GM12878 (cell line): ENCODE data around the gene MAPK8.

Experiments
- CBX3 ChIP-seq: fragments of 200-600 bp; sonication (generic); IDR thresholded peaks from 2 replicates; pipeline ENCODE4 v1.6.1; 2016; ENCODE audit warnings: low read depth, borderline replicate concordance
- EZH2 ChIP-seq: IDR thresholded peaks from 2 replicates; pipeline ENCODE4 v1.6.1; 2012; ENCODE audit warnings: low read depth, mild to moderate bottlenecking, control low read depth, inconsistent platforms, low read length, borderline replicate concordance; ENCODE audit not compliant: control insufficient read depth
- KDM1A ChIP-seq: fragments of 200-600 bp; sonication (generic); IDR thresholded peaks from 2 replicates; pipeline ENCODE4 v1.6.1; 2016; ENCODE audit warnings: borderline replicate concordance
- NRF1 ChIP-seq: conservative IDR thresholded peaks from 2 replicates; pipeline ENCODE4 v1.6.1; 2011; ENCODE audit warnings: mild to moderate bottlenecking, low read depth, low read length, improper control_type of control experiment
- POLR2A ChIP-seq: IDR thresholded peaks from 2 replicates; pipeline ENCODE4 v1.6.1; 2011; ENCODE audit warnings: low read depth, mild to moderate bottlenecking, low read length
- POLR2AphosphoS5 ChIP-seq: IDR thresholded peaks from 2 replicates; pipeline ENCODE4 v1.6.1; 2011; ENCODE audit warnings: mild to moderate bottlenecking, low read length, inconsistent platforms
- SIX5 ChIP-seq: IDR thresholded peaks from 2 replicates; pipeline ENCODE4 v1.6.1; 2011; ENCODE audit warnings: mild to moderate bottlenecking, low read depth, low read length, moderate library complexity; ENCODE audit not compliant: severe bottlenecking
- SMC3 ChIP-seq: IDR thresholded peaks from 2 replicates; pipeline ENCODE4 v1.6.1; 2011; ENCODE audit warnings: low read length, improper control_type of control experiment, borderline replicate concordance
- TCF12 ChIP-seq: IDR thresholded peaks from 2 replicates; pipeline ENCODE4 v1.6.1; 2011; ENCODE audit warnings: low read depth, mild to moderate bottlenecking, low read length
- TCF7 ChIP-seq: IDR thresholded peaks from 2 replicates; pipeline ENCODE4 v1.6.1; 2014; ENCODE audit warnings: antibody characterized with exemption, borderline replicate concordance
- TF ChIP-seq, protein P1 (sequence below): IDR thresholded peaks from 2 replicates; pipeline ENCODE4 v1.6.1; 2011; ENCODE audit warnings: low read depth, low read length, improper control_type of control experiment, borderline replicate concordance
- TF ChIP-seq, protein P2 (sequence below), 3 experiments: IDR thresholded peaks in 2 of 3; conservative IDR thresholded peaks in 1 of 3; 2 replicates each; pipeline ENCODE4 v1.5.1; 2011; ENCODE audit warnings: low read depth in 3 of 3, low read length in 3 of 3, mild to moderate bottlenecking in 3 of 3, control low read depth in 2 of 3, moderate library complexity in 2 of 3, inconsistent platforms in 1 of 3, mixed read lengths in 1 of 3; ENCODE audit not compliant: control insufficient read depth in 2 of 3, insufficient read depth in 1 of 3; ENCODE audit errors: extremely low read depth in 1 of 3
- TF ChIP-seq, protein P3 (sequence below): IDR thresholded peaks from 2 replicates; pipeline ENCODE4 v1.6.1; 2012; ENCODE audit warnings: low read depth, low read length, improper control_type of control experiment

DNA sequence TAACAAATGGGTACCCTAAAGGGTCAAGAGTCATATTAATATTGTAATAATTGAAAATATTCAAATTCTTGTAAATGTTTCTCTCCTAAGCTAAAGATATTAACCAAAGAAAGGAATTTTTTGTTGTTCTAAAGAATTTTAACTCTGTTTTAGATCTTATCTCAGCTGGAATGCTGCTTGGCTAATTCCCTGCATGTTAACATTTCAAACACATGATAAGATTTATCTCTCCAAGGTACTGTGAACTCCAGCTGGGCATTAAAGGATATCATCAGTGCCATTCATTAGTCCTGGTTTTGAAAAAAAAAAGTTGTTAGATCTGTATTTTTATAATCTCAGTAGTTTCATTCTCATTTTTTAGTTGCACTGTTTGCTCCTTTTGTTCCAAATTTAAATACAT lies 76.9 kb downstream of the MAPK8 start:
- no peak for TF ChIP-seq SIX5
- no peak for TF ChIP-seq NRF1
- TF ChIP-seq TCF12: no peak
- TF ChIP-seq POLR2A: no peak
- TF ChIP-seq, protein P1, sequence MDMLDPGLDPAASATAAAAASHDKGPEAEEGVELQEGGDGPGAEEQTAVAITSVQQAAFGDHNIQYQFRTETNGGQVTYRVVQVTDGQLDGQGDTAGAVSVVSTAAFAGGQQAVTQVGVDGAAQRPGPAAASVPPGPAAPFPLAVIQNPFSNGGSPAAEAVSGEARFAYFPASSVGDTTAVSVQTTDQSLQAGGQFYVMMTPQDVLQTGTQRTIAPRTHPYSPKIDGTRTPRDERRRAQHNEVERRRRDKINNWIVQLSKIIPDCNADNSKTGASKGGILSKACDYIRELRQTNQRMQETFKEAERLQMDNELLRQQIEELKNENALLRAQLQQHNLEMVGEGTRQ: no peak
- TF ChIP-seq EZH2: no peak
- TF ChIP-seq, protein P2, sequence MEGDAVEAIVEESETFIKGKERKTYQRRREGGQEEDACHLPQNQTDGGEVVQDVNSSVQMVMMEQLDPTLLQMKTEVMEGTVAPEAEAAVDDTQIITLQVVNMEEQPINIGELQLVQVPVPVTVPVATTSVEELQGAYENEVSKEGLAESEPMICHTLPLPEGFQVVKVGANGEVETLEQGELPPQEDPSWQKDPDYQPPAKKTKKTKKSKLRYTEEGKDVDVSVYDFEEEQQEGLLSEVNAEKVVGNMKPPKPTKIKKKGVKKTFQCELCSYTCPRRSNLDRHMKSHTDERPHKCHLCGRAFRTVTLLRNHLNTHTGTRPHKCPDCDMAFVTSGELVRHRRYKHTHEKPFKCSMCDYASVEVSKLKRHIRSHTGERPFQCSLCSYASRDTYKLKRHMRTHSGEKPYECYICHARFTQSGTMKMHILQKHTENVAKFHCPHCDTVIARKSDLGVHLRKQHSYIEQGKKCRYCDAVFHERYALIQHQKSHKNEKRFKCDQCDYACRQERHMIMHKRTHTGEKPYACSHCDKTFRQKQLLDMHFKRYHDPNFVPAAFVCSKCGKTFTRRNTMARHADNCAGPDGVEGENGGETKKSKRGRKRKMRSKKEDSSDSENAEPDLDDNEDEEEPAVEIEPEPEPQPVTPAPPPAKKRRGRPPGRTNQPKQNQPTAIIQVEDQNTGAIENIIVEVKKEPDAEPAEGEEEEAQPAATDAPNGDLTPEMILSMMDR (IDR thresholded peaks at IDR 0.05 in 2 of 3, conservative IDR thresholded peaks at IDR 0.05 in 1 of 3; ENCODE audit: control insufficient read depth in 2 of 3, extremely low read depth in 1 of 3, insufficient read depth in 1 of 3, low read depth in 3 of 3, low read length in 3 of 3): no peak
- no peak for TF ChIP-seq POLR2AphosphoS5
- no peak for TF ChIP-seq SMC3
- no peak for TF ChIP-seq KDM1A
- no peak for TF ChIP-seq TCF7
- TF ChIP-seq, protein P3, sequence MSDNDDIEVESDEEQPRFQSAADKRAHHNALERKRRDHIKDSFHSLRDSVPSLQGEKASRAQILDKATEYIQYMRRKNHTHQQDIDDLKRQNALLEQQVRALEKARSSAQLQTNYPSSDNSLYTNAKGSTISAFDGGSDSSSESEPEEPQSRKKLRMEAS: no peak
- TF ChIP-seq CBX3: no peak
